ENCODE results near the gene CCNI. TPM values are rescaled to one million over a fixed set of nuclear protein-coding genes. Genes with fewer than 3 reads are reported as not detected.
A peak's percentile ranks its signal among the peaks of the same experiment; 100 is the strongest.
"Not testable (repeated sequence)": the region's sequence is repeated elsewhere in the genome, so short reads cannot be mapped to it uniquely, and the experiment has no call there.

Gene CCNI
- total RNA-seq (ENCODE audit: insufficient read depth, low replicate concordance) = 150 TPM

GRCh38 chr4:77075869-77076799 lies at the start of gene CCNI:
TSS of gene CCNI (minus strand) at chr4:77075989. CDS start at chr4:77066362, 9,627 bp downstream.
- peak; percentile 99 for DNase-seq (ENCODE audit: low spot score)

GRCh38 chr4:77124576-77124975 lies 48.8 kb upstream of the CCNI start:
- no peak for DNase-seq (ENCODE audit: low spot score)

GRCh38 chr4:77123411-77123810 lies 47.6 kb upstream of the CCNI start:
- peak; percentile 43 for DNase-seq (ENCODE audit: low spot score)

GRCh38 chr4:77122656-77123055 lies 46.9 kb upstream of the CCNI start:
- DNase-seq (ENCODE audit: low spot score) = peak; percentile 61

- DNase-seq (ENCODE audit: low spot score) = peak; percentile 94
Observed at GRCh38 chr4:77121736-77122240, 46.0 kb upstream of the CCNI start.

- DNase-seq (ENCODE audit: low spot score) = no peak
Observed at GRCh38 chr4:77120886-77121508, 45.2 kb upstream of the CCNI start.

GRCh38 chr4:77117721-77118120 lies 41.9 kb upstream of the CCNI start:
- no peak for DNase-seq (ENCODE audit: low spot score)

- DNase-seq (ENCODE audit: low spot score) = no peak
Observed at GRCh38 chr4:77113069-77113468, 37.3 kb upstream of the CCNI start.

- DNase-seq (ENCODE audit: low spot score) = peak; percentile 68
Observed at GRCh38 chr4:77110730-77111129, 34.9 kb upstream of the CCNI start.

GRCh38 chr4:77104791-77105540 lies 29.2 kb upstream of the CCNI start:
- DNase-seq (ENCODE audit: low spot score) = peak; percentile 73

GRCh38 chr4:77104388-77104787 lies 28.6 kb upstream of the CCNI start:
- DNase-seq (ENCODE audit: low spot score) = no peak

- DNase-seq (ENCODE audit: low spot score) = peak; percentile 62
Observed at GRCh38 chr4:77100234-77100633, 24.4 kb upstream of the CCNI start.

- DNase-seq (ENCODE audit: low spot score) = no peak
Observed at GRCh38 chr4:77097611-77098010, 21.8 kb upstream of the CCNI start.

- peak; percentile 68 for DNase-seq (ENCODE audit: low spot score)
Observed at GRCh38 chr4:77095101-77095821, 19.5 kb upstream of the CCNI start.

GRCh38 chr4:77094496-77094895 lies 18.7 kb upstream of the CCNI start:
- no peak for DNase-seq (ENCODE audit: low spot score)

GRCh38 chr4:77093401-77093800 lies 17.6 kb upstream of the CCNI start:
- DNase-seq (ENCODE audit: low spot score) = no peak

GRCh38 chr4:77092975-77093374 lies 17.2 kb upstream of the CCNI start:
- no peak for DNase-seq (ENCODE audit: low spot score)

GRCh38 chr4:77089866-77090265 lies 14.1 kb upstream of the CCNI start:
- no peak for DNase-seq (ENCODE audit: low spot score)

- DNase-seq (ENCODE audit: low spot score) = not testable (repeated sequence)
Observed at GRCh38 chr4:77087027-77087426, 11.2 kb upstream of the CCNI start.

GRCh38 chr4:77084019-77084639 lies 8.3 kb upstream of the CCNI start:
- peak; percentile 70 for DNase-seq (ENCODE audit: low spot score)

Measured in umbilical cord (tissue), 2 donors.